K562 (cell line): ENCODE data around the gene INCA1. TPM values are rescaled to one million over a fixed set of nuclear protein-coding genes. Genes with fewer than 3 reads are reported as not detected.

ENCODE experiments used
- AFF1 ChIP-seq, 2 experiments: fragments of 450-650 bp; IDR thresholded peaks; 2 replicates each; pipeline ENCODE4 v1.6.1; 2018; ENCODE audit warnings: mild to moderate bottlenecking in 2 of 2, low read depth in 1 of 2; ENCODE audit not compliant: partially characterized antibody in 2 of 2
- BRD4 ChIP-seq: fragments of 200-600 bp; sonication (generic); IDR thresholded peaks from 2 replicates; pipeline ENCODE4 v1.6.1; 2017; ENCODE audit warnings: inconsistent platforms
- CBX5 ChIP-seq: IDR thresholded peaks from 2 replicates; pipeline ENCODE4 v1.6.1; 2014; ENCODE audit warnings: low read depth, borderline replicate concordance
- HMBOX1 ChIP-seq: sonication (generic); IDR thresholded peaks from 2 replicates; pipeline ENCODE4 v1.6.1; 2016
- NR0B1 ChIP-seq: fragments of 450-650 bp; IDR thresholded peaks from one replicate; pipeline ENCODE4 v1.6.1; 2018; ENCODE audit warnings: mild to moderate bottlenecking, moderate library complexity; ENCODE audit not compliant: partially characterized antibody
- POLR2A ChIP-seq: fragments of 450-650 bp; conservative IDR thresholded peaks from 2 replicates; pipeline ENCODE4 v1.6.1; 2016
- RBM22 ChIP-seq: fragments of 200-400 bp; formaldehyde crosslinking; IDR thresholded peaks from 2 replicates; pipeline ENCODE4 v1.6.1; 2018; ENCODE audit warnings: low read length, low read depth; ENCODE audit not compliant: poor library complexity, severe bottlenecking
- SNRNP70 ChIP-seq: fragments of 200-400 bp; formaldehyde crosslinking; optimal IDR thresholded peaks from 2 replicates; pipeline ENCODE3; 2017; ENCODE audit warnings: low read depth, low read length
- TCF7 ChIP-seq: sonication (generic); IDR thresholded peaks from 2 replicates; pipeline ENCODE4 v1.6.1; 2016; ENCODE audit warnings: antibody characterized with exemption, borderline replicate concordance
- ZBTB12 ChIP-seq: fragments of 250-450 bp; sonication (Bioruptor Pico); IDR thresholded peaks from 2 replicates; pipeline ENCODE4 v1.4.0; 2020
- ZFP1 ChIP-seq: fragments of 450-650 bp; formaldehyde crosslinking; IDR thresholded peaks from 2 replicates; pipeline ENCODE4 v1.4.0; 2020; ENCODE audit warnings: mild to moderate bottlenecking, mixed read lengths
- ZMIZ1 ChIP-seq, 2 experiments: fragments of 150-350 bp in 1 of 2; IDR thresholded peaks; 2 replicates each; pipeline ENCODE4 v1.6.1; 2012 to 2016; ENCODE audit warnings: low read depth in 2 of 2, low read length in 2 of 2, mild to moderate bottlenecking in 1 of 2, moderate library complexity in 1 of 2
- ZNF324 ChIP-seq: fragments of 250-450 bp; sonication (Bioruptor Pico); IDR thresholded peaks from 2 replicates; pipeline ENCODE4 v1.4.0; 2020; ENCODE audit warnings: mild to moderate bottlenecking
- polyA plus RNA-seq, 8 experiments: library from polyadenylated mRNA; depleted of rRNA in 4 of 8; stranded (reverse) in 5 of 8; unstranded in 3 of 8; fragments of >200 nt; fragmentation: Nextera tagmentation in 2 of 8; fragmentation: Illumina TruSeq in 1 of 8; extraction: Ambion mirVana in 2 of 8; extraction: Trizol in 1 of 8; gene quantifications; 2 replicates each; pipeline versions ENCODE4 v1.2.1 to v1.2.3, GENCODE V29; 2011 to 2014; ENCODE audit warnings: inconsistent platforms in 1 of 8, missing spikeins in 1 of 8
- total RNA-seq, 7 experiments: library from RNA; depleted of rRNA in 6 of 7; stranded (reverse); fragments of >200 nt in 6 of 7; fragmentation: Illumina TruSeq in 2 of 7; extraction: Trizol in 2 of 7; gene quantifications; 2 replicates each; pipeline versions ENCODE4 v1.2.1 to v1.2.3, GENCODE V29; 2011 to 2021; ENCODE audit warnings: low replicate concordance in 1 of 7

Gene INCA1
- total and polyA plus RNA-seq, 9 of the 15 experiments (the other 6 are each of a cell fraction or from before 2014, with no cell fraction given) = 0.08 to 0.50 (median 0.13) TPM; not detected in 4

- no peak for TF ChIP-seq ZBTB12 (CRISPR knock-in tag)
- TF ChIP-seq AFF1 (IDR thresholded peaks at IDR 0.05; ENCODE audit: low read depth in 1 of 2, partially characterized antibody in 2 of 2) = no peak
- TF ChIP-seq SNRNP70 = no peak
- peak in 1 of 2 experiments; percentile 32; a peak in 1 of 4 replicates for TF ChIP-seq ZMIZ1 (IDR thresholded peaks at IDR 0.05; ENCODE audit: low read depth in 2 of 2, low read length in 2 of 2)
- no peak for TF ChIP-seq ZFP1 (CRISPR knock-in tag)
- TF ChIP-seq CBX5 = no peak
- peak; percentile 78 for TF ChIP-seq POLR2A
- no peak for TF ChIP-seq NR0B1
- peak; percentile 57; the same call in 1 of the 2 replicates for TF ChIP-seq HMBOX1
- no peak for TF ChIP-seq RBM22
- no peak for TF ChIP-seq ZNF324 (CRISPR knock-in tag)
- TF ChIP-seq TCF7 = no peak
- no peak for TF ChIP-seq BRD4
These were observed 57.3 kb downstream of the INCA1 start, which contains the start of the genes RNF167 and SLC25A11 (continued) for GRCh38 chr17:4939796-4940554.
